A673 (cell line): Measurements from ENCODE around the gene NFKB2.

Experiments used
- EZH2 ChIP-seq: fragments of 200-600 bp; sonication (generic); IDR thresholded peaks from 2 replicates; pipeline ENCODE4 v1.6.1; 2017; ENCODE audit warnings: borderline replicate concordance, low read depth, mild to moderate bottlenecking, mixed read lengths, antibody characterized with exemption, low read length; ENCODE audit not compliant: poor library complexity, severe bottlenecking
- TF ChIP-seq, protein P1 (sequence below): fragments of 300-800, 200-600 bp; sonication (generic); conservative IDR thresholded peaks from 2 replicates; pipeline ENCODE4 v1.5.1; 2017; ENCODE audit warnings: low read depth, mild to moderate bottlenecking, antibody characterized with exemption, low read length, moderate library complexity, mixed read lengths

DNA sequence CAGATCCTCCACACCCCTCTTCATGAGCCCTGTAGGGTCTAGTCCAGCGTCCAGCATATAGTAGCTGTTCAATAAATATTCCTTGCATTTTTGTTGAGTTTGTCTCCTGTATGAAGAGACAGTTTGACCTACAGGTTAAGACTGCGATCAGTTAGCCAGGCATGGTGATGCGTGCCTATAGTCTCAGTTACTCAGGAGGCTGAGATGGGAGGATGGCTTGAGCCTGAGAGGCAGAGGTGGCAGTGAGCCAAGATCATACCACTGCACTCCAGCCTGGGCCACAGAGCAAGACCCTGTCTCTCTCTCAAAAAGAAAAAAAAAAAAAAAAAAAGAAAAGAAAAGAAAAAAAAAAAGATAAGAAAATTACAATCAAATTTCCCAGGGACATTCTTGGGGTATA, 42.0 kb downstream of the NFKB2 start:
- TF ChIP-seq, protein P1, sequence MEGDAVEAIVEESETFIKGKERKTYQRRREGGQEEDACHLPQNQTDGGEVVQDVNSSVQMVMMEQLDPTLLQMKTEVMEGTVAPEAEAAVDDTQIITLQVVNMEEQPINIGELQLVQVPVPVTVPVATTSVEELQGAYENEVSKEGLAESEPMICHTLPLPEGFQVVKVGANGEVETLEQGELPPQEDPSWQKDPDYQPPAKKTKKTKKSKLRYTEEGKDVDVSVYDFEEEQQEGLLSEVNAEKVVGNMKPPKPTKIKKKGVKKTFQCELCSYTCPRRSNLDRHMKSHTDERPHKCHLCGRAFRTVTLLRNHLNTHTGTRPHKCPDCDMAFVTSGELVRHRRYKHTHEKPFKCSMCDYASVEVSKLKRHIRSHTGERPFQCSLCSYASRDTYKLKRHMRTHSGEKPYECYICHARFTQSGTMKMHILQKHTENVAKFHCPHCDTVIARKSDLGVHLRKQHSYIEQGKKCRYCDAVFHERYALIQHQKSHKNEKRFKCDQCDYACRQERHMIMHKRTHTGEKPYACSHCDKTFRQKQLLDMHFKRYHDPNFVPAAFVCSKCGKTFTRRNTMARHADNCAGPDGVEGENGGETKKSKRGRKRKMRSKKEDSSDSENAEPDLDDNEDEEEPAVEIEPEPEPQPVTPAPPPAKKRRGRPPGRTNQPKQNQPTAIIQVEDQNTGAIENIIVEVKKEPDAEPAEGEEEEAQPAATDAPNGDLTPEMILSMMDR, result no peak
- no peak for TF ChIP-seq EZH2
